Measurements from ENCODE around the gene PTPRO.

PTPRO gene

GRCh38 chr12:15563663-15564062 lies 241.4 kb downstream of the PTPRO start:
- ChIA-PET CTCF (interaction anchor here (0.7 to 4.3 kb wide), 5 partner anchors 9 to 32 kb away, joined by 3 to 20 read pairs (median 3); no protein-coding TSS in a partner anchor), POLR2A (no interaction called here)
- TF ChIP-seq CTCF (IDR thresholded peaks at IDR 0.05; ENCODE audit: control extremely low read depth, extremely low read depth, low read depth, missing control alignments): no peak
- DNase-seq (ENCODE audit: extremely low spot score): no peak

- POLR2A ChIA-PET: interaction anchor here (0.5 kb wide), 1 partner anchor 289 kb away, joined by 8 read pairs; no protein-coding TSS in a partner anchor
- DNase-seq (ENCODE audit: extremely low spot score): no peak
- CTCF ChIA-PET: interaction anchor here (0.9 to 3.3 kb wide), 5 partner anchors 10 to 42 kb away, joined by 3 to 38 read pairs (median 3); no protein-coding TSS in a partner anchor
- no peak for TF ChIP-seq CTCF (IDR thresholded peaks at IDR 0.05; ENCODE audit: control extremely low read depth, extremely low read depth, low read depth, missing control alignments)
These were observed 252.0 kb downstream of the PTPRO start for GRCh38 chr12:15574353-15574752.

GRCh38 chr12:15575671-15576541 lies 253.6 kb downstream of the PTPRO start:
- CTCF ChIA-PET: interaction anchor here (1.0 to 3.3 kb wide), 3 partner anchors 9 to 44 kb away, joined by 3 to 38 read pairs (median 4); no protein-coding TSS in a partner anchor
- POLR2A ChIA-PET: no interaction called here
- DNase-seq (ENCODE audit: extremely low spot score): no peak
- no peak for TF ChIP-seq CTCF (IDR thresholded peaks at IDR 0.05; ENCODE audit: control extremely low read depth, extremely low read depth, low read depth, missing control alignments)

- peak; percentile 16 for TF ChIP-seq CTCF (IDR thresholded peaks at IDR 0.05; ENCODE audit: control extremely low read depth, extremely low read depth, low read depth, missing control alignments)
- DNase-seq (ENCODE audit: extremely low spot score): no peak
- ChIA-PET POLR2A (no interaction called here), CTCF (interaction anchor here (1.4 to 4.2 kb wide), 3 partner anchors 10 to 53 kb away, joined by 4 to 31 read pairs (median 5); no protein-coding TSS in a partner anchor)
These were observed 258.1 kb downstream of the PTPRO start for GRCh38 chr12:15580431-15580830.

- POLR2A ChIA-PET: no interaction called here
- CTCF ChIA-PET: interaction anchor here (1.8 to 4.2 kb wide), 2 partner anchors 9 to 48 kb away, joined by 4 to 31 read pairs; no protein-coding TSS in a partner anchor
- no peak for DNase-seq (ENCODE audit: extremely low spot score)
- no peak for TF ChIP-seq CTCF (IDR thresholded peaks at IDR 0.05; ENCODE audit: control extremely low read depth, extremely low read depth, low read depth, missing control alignments)
These were observed 258.7 kb downstream of the PTPRO start for GRCh38 chr12:15581006-15581405.

GRCh38 chr12:15583804-15584203 lies 261.5 kb downstream of the PTPRO start:
- POLR2A ChIA-PET: no interaction called here
- DNase-seq (ENCODE audit: extremely low spot score): no peak
- TF ChIP-seq CTCF (IDR thresholded peaks at IDR 0.05; ENCODE audit: control extremely low read depth, extremely low read depth, low read depth, missing control alignments): no peak
- CTCF ChIA-PET: interaction anchor here (0.7 to 11.1 kb wide), 22 partner anchors 9 to 328 kb away, joined by 3 to 328 read pairs (median 9); partner anchors contain the start of gene DERA

Measured in GM10248 (cell line).